ENCODE results near the gene PIK3CG.

PIK3CG gene

DNA sequence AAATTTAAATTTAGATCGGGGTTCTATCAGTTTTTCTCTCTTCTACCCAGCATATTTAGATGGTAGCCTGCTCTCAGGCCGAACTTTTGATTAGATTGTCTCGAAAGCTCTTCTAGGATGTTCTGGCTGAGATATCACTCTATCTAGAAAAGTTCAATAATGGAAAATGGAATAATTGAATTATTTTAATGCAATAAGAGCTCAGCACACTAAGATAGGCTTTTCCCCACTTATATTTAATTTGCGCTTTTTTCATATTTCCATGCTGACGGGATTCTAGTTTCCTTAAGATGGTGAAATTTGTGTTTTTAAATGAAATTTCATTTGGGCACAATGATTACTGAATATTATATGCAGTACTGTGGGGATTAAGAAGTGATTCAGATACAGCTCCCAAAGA, 73.7 kb downstream of the PIK3CG start:
- TF ChIP-seq, protein P1, sequence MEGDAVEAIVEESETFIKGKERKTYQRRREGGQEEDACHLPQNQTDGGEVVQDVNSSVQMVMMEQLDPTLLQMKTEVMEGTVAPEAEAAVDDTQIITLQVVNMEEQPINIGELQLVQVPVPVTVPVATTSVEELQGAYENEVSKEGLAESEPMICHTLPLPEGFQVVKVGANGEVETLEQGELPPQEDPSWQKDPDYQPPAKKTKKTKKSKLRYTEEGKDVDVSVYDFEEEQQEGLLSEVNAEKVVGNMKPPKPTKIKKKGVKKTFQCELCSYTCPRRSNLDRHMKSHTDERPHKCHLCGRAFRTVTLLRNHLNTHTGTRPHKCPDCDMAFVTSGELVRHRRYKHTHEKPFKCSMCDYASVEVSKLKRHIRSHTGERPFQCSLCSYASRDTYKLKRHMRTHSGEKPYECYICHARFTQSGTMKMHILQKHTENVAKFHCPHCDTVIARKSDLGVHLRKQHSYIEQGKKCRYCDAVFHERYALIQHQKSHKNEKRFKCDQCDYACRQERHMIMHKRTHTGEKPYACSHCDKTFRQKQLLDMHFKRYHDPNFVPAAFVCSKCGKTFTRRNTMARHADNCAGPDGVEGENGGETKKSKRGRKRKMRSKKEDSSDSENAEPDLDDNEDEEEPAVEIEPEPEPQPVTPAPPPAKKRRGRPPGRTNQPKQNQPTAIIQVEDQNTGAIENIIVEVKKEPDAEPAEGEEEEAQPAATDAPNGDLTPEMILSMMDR (IDR thresholded peaks at IDR 0.05; ENCODE audit: insufficient read depth, low read length, poor library complexity, severe bottlenecking), result no peak
- no peak for TF ChIP-seq EZH2phosphoT487 (conservative IDR thresholded peaks at IDR 0.05; ENCODE audit: low read length)
- Histone ChIP-seq H3K9me3 (ENCODE audit: insufficient read depth, low read length) (no peaks in the 10 kb centered on the region), H3K9me2 (replicated peaks; ENCODE audit: insufficient read depth, low read length) (no peaks in the 10 kb centered on the region), H3K36me3 (ENCODE audit: low read length) (no peaks in the 10 kb centered on the region), H3K4me2 (ENCODE audit: low read depth, low read length, poor library complexity, severe bottlenecking) (no peak overlapping the region), H4K20me1 (ENCODE audit: low read depth, low read length) (no peaks in the 10 kb centered on the region), H3K27ac (ENCODE audit: low read depth, low read length) (no peak overlapping the region), H3K79me2 (ENCODE audit: insufficient read depth, low read length) (no peaks in the 10 kb centered on the region), H3K27me3 (ENCODE audit: low read length) (no peaks in the 10 kb centered on the region), H3K9ac (ENCODE audit: low read length) (no peak overlapping the region), H3K4me3 (ENCODE audit: insufficient read depth, low read length, poor library complexity, severe bottlenecking) (no peak overlapping the region), H3F3A (ENCODE audit: insufficient read depth) (no peaks in the 10 kb centered on the region), H2AFZ (ENCODE audit: low read depth, low read length, severe bottlenecking) (no peak overlapping the region)

DNA sequence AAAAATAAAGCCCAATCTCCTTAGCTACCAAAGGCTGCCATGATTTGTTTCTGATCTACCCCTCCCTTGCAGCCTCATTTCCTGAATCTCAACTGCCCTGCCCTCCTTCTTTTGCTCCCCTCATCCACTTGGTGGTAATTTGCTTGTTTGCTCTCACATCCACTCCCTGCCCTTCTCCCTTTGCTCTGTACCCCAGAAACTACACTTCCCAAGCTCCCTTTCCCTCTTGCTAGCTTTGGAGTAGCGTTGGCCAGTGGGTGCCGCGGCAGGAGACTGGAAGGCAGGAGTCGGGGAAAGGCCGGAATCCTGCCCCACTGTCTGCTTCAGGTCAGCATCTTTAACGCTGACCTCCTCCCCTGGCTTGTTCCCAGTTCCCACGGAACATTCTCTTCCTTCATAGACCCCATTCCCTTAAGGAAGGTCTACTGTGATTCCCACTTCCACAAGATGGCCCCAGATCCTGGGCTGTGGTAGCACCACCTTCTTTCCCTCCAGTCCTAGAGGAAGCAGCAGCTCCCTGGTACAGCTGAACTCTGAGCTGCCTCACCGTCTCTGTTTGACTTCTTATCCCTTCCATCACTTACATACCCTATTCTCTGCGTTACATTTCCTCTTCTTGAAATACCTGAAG, 79.1 kb downstream of the PIK3CG start:
- Histone ChIP-seq H2AFZ (ENCODE audit: low read depth, low read length, severe bottlenecking) (no peak overlapping the region), H3K27ac (ENCODE audit: low read depth, low read length) (no peak overlapping the region), H3K9me3 (ENCODE audit: insufficient read depth, low read length) (no peaks in the 10 kb centered on the region), H3K4me3 (ENCODE audit: insufficient read depth, low read length, poor library complexity, severe bottlenecking) (no peak overlapping the region), H4K20me1 (ENCODE audit: low read depth, low read length) (no peaks in the 10 kb centered on the region), H3K9ac (ENCODE audit: low read length) (no peak overlapping the region), H3K79me2 (ENCODE audit: insufficient read depth, low read length) (no peaks in the 10 kb centered on the region), H3K36me3 (ENCODE audit: low read length) (no peaks in the 10 kb centered on the region), H3K4me2 (ENCODE audit: low read depth, low read length, poor library complexity, severe bottlenecking) (no peak overlapping the region), H3F3A (ENCODE audit: insufficient read depth) (no peaks in the 10 kb centered on the region), H3K9me2 (replicated peaks; ENCODE audit: insufficient read depth, low read length) (no peaks in the 10 kb centered on the region), H3K27me3 (ENCODE audit: low read length) (no peaks in the 10 kb centered on the region)
- TF ChIP-seq, protein P1 (IDR thresholded peaks at IDR 0.05; ENCODE audit: insufficient read depth, low read length, poor library complexity, severe bottlenecking), result no peak
- no peak for TF ChIP-seq EZH2phosphoT487 (conservative IDR thresholded peaks at IDR 0.05; ENCODE audit: low read length)

DNA sequence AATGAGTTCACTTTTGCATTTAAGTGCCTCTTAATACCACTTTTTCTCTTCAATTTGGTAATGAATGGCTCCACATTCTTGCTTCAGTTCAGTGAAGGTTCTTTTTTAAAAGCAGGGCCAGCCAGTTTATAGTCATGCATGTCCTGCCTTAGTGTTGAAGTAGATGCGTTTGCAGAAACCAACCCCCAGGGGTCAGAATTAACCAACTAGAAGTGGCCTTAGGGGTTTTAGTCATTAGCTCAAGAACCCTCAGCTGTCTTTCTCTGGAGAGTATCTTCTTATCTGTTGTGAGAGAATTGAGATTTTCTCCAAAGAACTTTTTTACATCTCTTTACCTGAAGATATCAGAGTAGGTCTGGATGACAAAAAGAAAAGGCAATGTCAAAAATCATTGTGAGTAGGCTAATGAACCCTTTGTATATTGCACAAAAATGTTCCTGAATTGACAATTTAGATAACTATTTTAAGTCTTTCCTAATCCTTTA, 82.2 kb downstream of the PIK3CG start:
- TF ChIP-seq, protein P1 (IDR thresholded peaks at IDR 0.05; ENCODE audit: insufficient read depth, low read length, poor library complexity, severe bottlenecking), result peak; percentile 73
- no peak for TF ChIP-seq EZH2phosphoT487 (conservative IDR thresholded peaks at IDR 0.05; ENCODE audit: low read length)
- H3K27me3 ChIP-seq (ENCODE audit: low read length), result no peaks in the 10 kb centered on the region
- no peaks in the 10 kb centered on the region for H3K79me2 ChIP-seq (ENCODE audit: insufficient read depth, low read length)
- H3K9me3 ChIP-seq (ENCODE audit: insufficient read depth, low read length), result no peaks in the 10 kb centered on the region
- H3K4me3 ChIP-seq (ENCODE audit: insufficient read depth, low read length, poor library complexity, severe bottlenecking), result no peak overlapping the region
- no peaks in the 10 kb centered on the region for H3F3A ChIP-seq (ENCODE audit: insufficient read depth)
- no peak overlapping the region for H3K27ac ChIP-seq (ENCODE audit: low read depth, low read length)
- no peaks in the 10 kb centered on the region for H4K20me1 ChIP-seq (ENCODE audit: low read depth, low read length)
- H2AFZ ChIP-seq (ENCODE audit: low read depth, low read length, severe bottlenecking), result no peak overlapping the region
- no peaks in the 10 kb centered on the region for H3K36me3 ChIP-seq (ENCODE audit: low read length)
- H3K4me2 ChIP-seq (ENCODE audit: low read depth, low read length, poor library complexity, severe bottlenecking), result no peak overlapping the region
- no peaks in the 10 kb centered on the region for H3K9me2 ChIP-seq (replicated peaks; ENCODE audit: insufficient read depth, low read length)
- no peak overlapping the region for H3K9ac ChIP-seq (ENCODE audit: low read length)
